ENCODE data around the gene MLN.

The MLN gene

GRCh38 chr6:33827546-33828451 lies 24.0 kb upstream of the MLN start:
- Histone ChIP-seq H3F3A (ENCODE audit: control insufficient read depth, insufficient read depth) (no peaks in the 10 kb centered on the region), H3K4me1 (ENCODE audit: control insufficient read depth, low read length) (no peaks in the 10 kb centered on the region), H4K20me1 (ENCODE audit: control insufficient read depth, insufficient read depth, low read depth, low read length) (no peaks in the 10 kb centered on the region), H3K79me2 (ENCODE audit: control insufficient read depth, low read length) (no peaks in the 10 kb centered on the region), H3K36me3 (ENCODE audit: control insufficient read depth, low read length) (no peaks in the 10 kb centered on the region), H3K9me2 (replicated peaks; ENCODE audit: control insufficient read depth, low read length) (no peaks in the 10 kb centered on the region), H3K27ac (ENCODE audit: low read depth, low read length) (no peak overlapping the region), H3K4me2 (ENCODE audit: low read length) (no peak overlapping the region), H3K9me3 (ENCODE audit: control insufficient read depth, insufficient read depth, low read length) (no peaks in the 10 kb centered on the region), H3K27me3 (ENCODE audit: control insufficient read depth, low read length) (0 out of 2 replicates have a peak, but pooled peaks cover 5% of the 10 kb centered on the region), H3K4me3 (ENCODE audit: low read length) (no peak overlapping the region)
- TF ChIP-seq CTCF (IDR thresholded peaks at IDR 0.05; ENCODE audit: low read depth, low read length, poor library complexity, severe bottlenecking) (no peak), EZH2phosphoT487 (IDR thresholded peaks at IDR 0.05; ENCODE audit: borderline replicate concordance, low read length) (no peak)

- no peak overlapping the region for H3K27ac ChIP-seq (ENCODE audit: low read depth, low read length)
Observed at GRCh38 chr6:33826537-33826936, 22.7 kb upstream of the MLN start.

GRCh38 chr6:33824461-33825154 lies 20.8 kb upstream of the MLN start:
- no peaks in the 10 kb centered on the region for H3F3A ChIP-seq (ENCODE audit: control insufficient read depth, insufficient read depth)
- H3K36me3 ChIP-seq (ENCODE audit: control insufficient read depth, low read length) = no peaks in the 10 kb centered on the region
- TF ChIP-seq CTCF (IDR thresholded peaks at IDR 0.05; ENCODE audit: low read depth, low read length, poor library complexity, severe bottlenecking) = no peak
- TF ChIP-seq EZH2phosphoT487 (IDR thresholded peaks at IDR 0.05; ENCODE audit: borderline replicate concordance, low read length) = no peak
- H3K4me1 ChIP-seq (ENCODE audit: control insufficient read depth, low read length) = no peaks in the 10 kb centered on the region
- H3K27me3 ChIP-seq (ENCODE audit: control insufficient read depth, low read length) = 0 out of 2 replicates have a peak, but pooled peaks cover 5% of the 10 kb centered on the region
- no peaks in the 10 kb centered on the region for H4K20me1 ChIP-seq (ENCODE audit: control insufficient read depth, insufficient read depth, low read depth, low read length)
- no peaks in the 10 kb centered on the region for H3K9me2 ChIP-seq (replicated peaks; ENCODE audit: control insufficient read depth, low read length)
- no peak overlapping the region for H3K4me3 ChIP-seq (ENCODE audit: low read length)
- H3K79me2 ChIP-seq (ENCODE audit: control insufficient read depth, low read length) = no peaks in the 10 kb centered on the region
- H3K4me2 ChIP-seq (ENCODE audit: low read length) = no peak overlapping the region
- no peak overlapping the region for H3K27ac ChIP-seq (ENCODE audit: low read depth, low read length)
- H3K9me3 ChIP-seq (ENCODE audit: control insufficient read depth, insufficient read depth, low read length) = no peaks in the 10 kb centered on the region

More at GRCh38 chr6:33826537-33826936, 22.7 kb upstream of the MLN start:
- Histone ChIP-seq H3K79me2 (ENCODE audit: control insufficient read depth, low read length) (no peaks in the 10 kb centered on the region), H3K4me3 (ENCODE audit: low read length) (no peak overlapping the region), H3K4me2 (ENCODE audit: low read length) (no peak overlapping the region), H3K4me1 (ENCODE audit: control insufficient read depth, low read length) (no peaks in the 10 kb centered on the region), H3K9me2 (replicated peaks; ENCODE audit: control insufficient read depth, low read length) (no peaks in the 10 kb centered on the region), H3K36me3 (ENCODE audit: control insufficient read depth, low read length) (no peaks in the 10 kb centered on the region), H3K9me3 (ENCODE audit: control insufficient read depth, insufficient read depth, low read length) (no peaks in the 10 kb centered on the region), H4K20me1 (ENCODE audit: control insufficient read depth, insufficient read depth, low read depth, low read length) (no peaks in the 10 kb centered on the region), H3F3A (ENCODE audit: control insufficient read depth, insufficient read depth) (no peaks in the 10 kb centered on the region), H3K27me3 (ENCODE audit: control insufficient read depth, low read length) (0 out of 2 replicates have a peak, but pooled peaks cover 5% of the 10 kb centered on the region)
- no peak for TF ChIP-seq CTCF (IDR thresholded peaks at IDR 0.05; ENCODE audit: low read depth, low read length, poor library complexity, severe bottlenecking)
- no peak for TF ChIP-seq EZH2phosphoT487 (IDR thresholded peaks at IDR 0.05; ENCODE audit: borderline replicate concordance, low read length)
